GM19452 (cell line): ENCODE measurements around the gene IGFL2.
"Not testable (repeated sequence)": the region's sequence is repeated elsewhere in the genome, so short reads cannot be mapped to it uniquely, and the experiment has no call there.

Source experiments
- ATAC-seq: cut with Tn5 transposase; IDR thresholded peaks from one replicate; pipeline ENCODE4 v1.9.1; 2021; ENCODE audit not compliant: unreplicated experiment

IGFL2 gene

GRCh38 chr19:46186717-46187101, 38.7 kb downstream of the IGFL2 start:
- no peak for ATAC-seq

GRCh38 chr19:46189971-46190888, 42.2 kb downstream of the IGFL2 start:
- no peak for ATAC-seq

GRCh38 chr19:46191356-46191755, 43.3 kb downstream of the IGFL2 start:
- no peak for ATAC-seq

- no peak for ATAC-seq
Measured at GRCh38 chr19:46191972-46192371, 43.9 kb downstream of the IGFL2 start.

GRCh38 chr19:46192626-46192991, 44.6 kb downstream of the IGFL2 start:
- not testable (repeated sequence) for ATAC-seq

- no peak for ATAC-seq
Measured at GRCh38 chr19:46192992-46193650, 45.1 kb downstream of the IGFL2 start.

- ATAC-seq, result no peak
Measured at GRCh38 chr19:46193678-46194077, 45.6 kb downstream of the IGFL2 start.

- no peak for ATAC-seq
Measured at GRCh38 chr19:46195104-46195503, 47.1 kb downstream of the IGFL2 start.

GRCh38 chr19:46195919-46196318, 47.9 kb downstream of the IGFL2 start:
- ATAC-seq, result not testable (repeated sequence)

GRCh38 chr19:46196410-46197124, 48.5 kb downstream of the IGFL2 start:
- ATAC-seq, result no peak

GRCh38 chr19:46197314-46198070, 49.5 kb downstream of the IGFL2 start:
- no peak for ATAC-seq

GRCh38 chr19:46198756-46199155, 50.7 kb downstream of the IGFL2 start:
- ATAC-seq, result no peak

GRCh38 chr19:46201454-46202310, 53.6 kb downstream of the IGFL2 start:
- no peak for ATAC-seq

- ATAC-seq, result no peak
Measured at GRCh38 chr19:46202426-46202825, 54.4 kb downstream of the IGFL2 start.

- ATAC-seq, result no peak
Measured at GRCh38 chr19:46202872-46203860, 55.1 kb downstream of the IGFL2 start.

GRCh38 chr19:46204008-46204407, 56.0 kb downstream of the IGFL2 start:
- ATAC-seq, result no peak

GRCh38 chr19:46205183-46205984, 57.3 kb downstream of the IGFL2 start:
- ATAC-seq, result no peak

GRCh38 chr19:46206176-46206575, 58.1 kb downstream of the IGFL2 start:
- no peak for ATAC-seq
